Activated CD8-positive, alpha-beta memory T cell treated with anti-CD3 and anti-CD28 coated beads, Interleukin-2, amount 10 ng/mL, durations not matched to agents 7 days and 5 days (primary cell): ENCODE results near the gene DTX1. TPM values are rescaled to one million over a fixed set of nuclear protein-coding genes. Genes with fewer than 3 reads are reported as not detected.

Source experiments
- ATAC-seq: fragments of 150-1000 bp; cut with Tn5 transposase; one replicate; pipeline ENCODE4 v1.10.0; 2021; ENCODE audit warnings: moderate library complexity
- CTCF ChIA-PET: fragments of 350-600 bp; sonication (Branson Sonifier 250); formaldehyde crosslinking; loops from one replicate; lab custom pipeline; 2021; ENCODE audit warnings: antibody characterized with exemption; lab: Charles Lee
- DNase-seq: peaks from one replicate; pipeline ENCODE4 v3.0.0-alpha.2; 2020
- H3K27ac Mint-ChIP-seq: one replicate; pipeline ENCODE4 v1.8.0; 2021; ENCODE audit warnings: mild to moderate bottlenecking, mixed read lengths
- H3K27me3 Mint-ChIP-seq: one replicate; pipeline ENCODE4 v1.8.0; 2021; ENCODE audit warnings: mixed read lengths
- H3K36me3 Mint-ChIP-seq: one replicate; pipeline ENCODE4 v1.8.0; 2021; ENCODE audit warnings: mild to moderate bottlenecking, mixed read lengths
- H3K4me1 Mint-ChIP-seq: one replicate; pipeline ENCODE4 v1.8.0; 2021; ENCODE audit warnings: mixed read lengths
- H3K4me3 Mint-ChIP-seq: one replicate; pipeline ENCODE4 v1.8.0; 2021; ENCODE audit warnings: mild to moderate bottlenecking, moderate library complexity, mixed read lengths
- H3K9me3 Mint-ChIP-seq: one replicate; pipeline ENCODE4 v1.8.0; 2022; ENCODE audit warnings: low read depth, mixed read lengths
- total RNA-seq, 2 experiments: library from RNA; stranded (reverse); gene quantifications; one replicate each; pipeline ENCODE4 v1.2.3, GENCODE V29; 2021

DTX1 gene
- total RNA-seq, 2 experiments from 2014 or later: 0.16 to 0.35 TPM

DNA sequence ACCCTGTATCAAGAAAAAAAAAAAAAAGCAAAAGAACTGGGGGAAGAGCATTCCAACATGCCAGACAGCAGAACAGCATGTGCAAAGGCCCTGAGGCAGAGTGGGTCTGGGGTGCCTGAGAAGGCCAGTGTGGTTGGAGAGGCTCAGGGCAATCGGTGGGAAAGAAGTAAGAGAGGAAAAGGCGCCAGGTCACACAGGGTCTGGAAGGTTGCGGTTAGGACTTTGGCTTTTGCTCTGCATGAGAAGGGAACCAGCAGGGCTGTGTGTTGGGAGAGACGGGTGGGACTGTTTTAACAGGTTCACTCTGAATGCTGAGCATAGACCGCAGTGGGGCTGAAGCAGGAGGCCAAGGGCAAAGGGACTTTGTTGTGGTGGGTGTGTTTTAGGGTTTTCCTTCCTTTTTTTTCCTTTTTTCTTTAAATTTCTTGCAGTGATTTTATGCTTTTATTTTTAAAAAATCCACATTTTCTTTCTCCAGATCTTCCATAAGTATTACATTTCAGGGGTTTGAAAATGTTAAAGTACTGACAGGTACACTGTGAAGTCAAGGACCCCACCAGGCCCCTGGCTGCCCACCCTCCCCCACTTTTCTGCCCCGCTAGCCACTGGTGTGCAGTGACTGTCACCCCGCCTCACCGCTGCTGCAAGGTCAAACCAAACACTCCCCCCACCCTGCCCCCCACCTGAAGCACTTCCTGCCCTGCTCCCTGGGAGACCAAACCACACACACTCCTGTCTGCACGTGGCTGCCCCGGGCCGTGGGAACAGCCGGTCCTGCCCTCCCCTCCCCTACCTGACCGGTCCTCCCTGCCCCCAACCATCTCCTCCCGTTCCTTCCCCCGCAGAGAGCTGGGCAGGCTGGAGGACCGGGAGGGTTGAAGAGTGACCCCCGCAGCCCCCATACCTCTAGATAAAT is 30.0 kb downstream of the DTX1 start:
- ATAC-seq (peak; percentile 28), DNase-seq (peak; percentile 56)
- CTCF ChIA-PET: interaction anchor here (1.0 kb wide), 1 partner anchor 94 kb away, joined by 4 read pairs; no protein-coding TSS in a partner anchor
- H3K27me3 Mint-ChIP-seq: no peaks in the 10 kb centered on the region
- H3K4me3 Mint-ChIP-seq: no peak overlapping the region
- H3K9me3 Mint-ChIP-seq: no peaks in the 10 kb centered on the region
- peaks cover 38% of the 10 kb centered on the region for H3K4me1 Mint-ChIP-seq
- peak overlapping the region; percentile 33 for H3K27ac Mint-ChIP-seq
- H3K36me3 Mint-ChIP-seq: no peaks in the 10 kb centered on the region

DNA sequence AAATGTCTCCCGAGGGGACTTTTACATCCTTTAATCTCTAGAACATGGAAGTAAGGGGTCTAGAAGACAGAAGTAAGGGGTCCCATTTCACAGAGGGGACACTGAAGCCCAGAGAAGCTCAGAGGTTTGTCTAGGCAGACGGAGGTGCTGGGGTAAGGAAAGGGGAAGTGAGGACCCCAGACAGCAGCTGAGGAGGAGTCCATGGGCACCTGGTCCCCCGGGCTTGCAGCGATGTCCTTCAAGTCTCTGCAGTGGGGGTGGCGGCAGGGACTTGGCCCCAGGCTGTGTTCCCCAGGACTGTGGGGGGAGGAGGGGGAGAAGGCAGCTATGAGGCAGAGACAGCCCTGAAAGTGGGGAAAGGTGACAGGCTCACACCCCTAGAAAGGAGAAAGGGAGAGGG is 30.7 kb downstream of the DTX1 start:
- DNase-seq (no peak), ATAC-seq (no peak)
- no peaks in the 10 kb centered on the region for H3K9me3 Mint-ChIP-seq
- peak overlapping the region; percentile 33 for H3K27ac Mint-ChIP-seq
- no peaks in the 10 kb centered on the region for H3K36me3 Mint-ChIP-seq
- H3K27me3 Mint-ChIP-seq: no peaks in the 10 kb centered on the region
- CTCF ChIA-PET: interaction anchor here (0.9 kb wide), 1 partner anchor 16 kb away, joined by 3 read pairs; no protein-coding TSS in a partner anchor
- H3K4me3 Mint-ChIP-seq: no peak overlapping the region
- peaks cover 44% of the 10 kb centered on the region for H3K4me1 Mint-ChIP-seq

DNA sequence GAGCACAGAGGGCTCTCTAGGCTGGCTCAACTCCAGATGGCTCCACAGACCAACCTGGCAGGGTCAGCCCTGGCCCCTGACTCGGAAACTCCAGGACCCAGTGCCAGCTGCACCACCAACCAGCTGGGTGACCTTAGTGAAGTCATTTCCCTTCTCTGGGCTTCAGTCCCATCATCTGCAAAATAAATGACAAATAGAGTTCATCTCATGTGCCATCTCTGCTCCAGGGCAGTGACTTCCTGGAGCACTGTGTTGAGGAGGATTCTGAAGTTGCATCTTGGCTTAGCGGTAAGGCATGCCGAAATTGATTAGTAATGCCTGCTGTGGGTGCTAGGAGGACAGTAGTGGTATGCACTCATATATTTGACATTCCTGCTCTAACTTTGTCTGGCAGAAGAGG is 31.5 kb downstream of the DTX1 start:
- no peak overlapping the region for H3K27ac Mint-ChIP-seq
- DNase-seq (no peak), ATAC-seq (no peak)
- no peaks in the 10 kb centered on the region for H3K36me3 Mint-ChIP-seq
- H3K27me3 Mint-ChIP-seq: no peaks in the 10 kb centered on the region
- no peak overlapping the region for H3K4me3 Mint-ChIP-seq
- CTCF ChIA-PET: interaction anchor here (0.9 kb wide), 1 partner anchor 15 kb away, joined by 3 read pairs; no protein-coding TSS in a partner anchor
- no peaks in the 10 kb centered on the region for H3K9me3 Mint-ChIP-seq
- H3K4me1 Mint-ChIP-seq: peaks cover 44% of the 10 kb centered on the region

DNA sequence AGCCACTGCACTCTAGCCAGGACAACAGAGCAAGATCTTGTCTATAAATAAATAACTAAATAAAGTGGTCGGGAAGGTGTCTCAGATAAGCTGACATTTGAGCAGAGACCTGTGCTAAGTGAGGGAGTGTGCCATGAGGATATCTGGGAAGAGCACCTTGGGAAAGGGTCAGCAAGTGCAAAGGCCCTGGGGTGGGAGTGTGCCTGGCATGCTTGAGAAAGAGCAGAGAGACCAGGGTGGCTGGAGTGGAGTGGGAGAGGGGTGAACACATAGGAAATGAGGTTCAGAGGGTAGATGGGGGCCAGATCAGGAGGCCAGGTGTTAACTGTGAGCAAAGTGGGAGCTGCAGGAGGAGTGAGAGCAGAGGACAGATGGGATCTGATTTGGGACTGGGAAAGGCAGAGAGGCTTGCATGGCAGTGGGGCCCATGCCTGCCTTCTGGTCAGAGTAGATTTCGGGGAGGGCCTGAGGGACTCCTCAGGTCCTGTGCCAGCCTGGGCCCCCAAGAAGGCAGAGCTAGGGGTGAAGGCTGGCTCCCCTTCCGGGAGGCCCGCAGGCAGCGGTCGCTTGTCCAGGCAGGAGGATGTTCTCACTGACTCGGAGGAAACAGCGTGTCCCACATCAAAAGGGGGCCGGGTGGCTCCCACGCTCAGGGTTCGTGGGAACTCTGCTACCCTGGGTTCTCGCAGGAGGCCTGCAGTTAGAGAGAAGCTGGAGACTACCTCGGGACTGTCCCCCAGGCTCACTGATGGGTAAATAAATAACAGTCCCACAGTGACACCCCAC is 32.6 kb downstream of the DTX1 start:
- Mint-ChIP-seq H3K27ac (peak overlapping the region; percentile 78), H3K9me3 (no peaks in the 10 kb centered on the region), H3K36me3 (no peaks in the 10 kb centered on the region), H3K4me1 (peaks cover 41% of the 10 kb centered on the region), H3K27me3 (no peaks in the 10 kb centered on the region), H3K4me3 (peak overlapping the region; percentile 52)
- CTCF ChIA-PET: interaction anchor here (0.8 to 1.8 kb wide), 8 partner anchors 10 to 96 kb away, joined by 3 to 17 read pairs (median 4); no protein-coding TSS in a partner anchor
- peak; percentile 63 for ATAC-seq
- peak; percentile 71 for DNase-seq

DNA sequence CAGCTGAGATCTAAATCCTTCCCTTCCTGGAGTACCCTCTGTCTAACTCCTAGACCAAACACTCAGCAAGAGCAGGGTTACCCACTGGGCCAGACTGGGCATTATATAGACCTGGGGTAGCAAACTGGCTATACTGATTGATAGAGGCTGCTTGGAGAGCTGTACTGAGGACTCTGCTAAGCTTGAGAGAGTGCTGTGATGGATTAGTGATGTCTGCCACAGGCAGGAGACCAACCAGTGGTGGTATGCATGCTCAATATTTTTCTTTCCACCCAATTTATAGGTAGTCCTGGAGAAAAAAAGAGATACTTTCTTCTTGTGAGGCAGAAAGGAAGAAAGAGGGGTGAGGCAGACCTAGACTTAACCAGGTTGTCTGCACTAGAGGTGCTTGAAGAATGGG is 33.3 kb downstream of the DTX1 start:
- ATAC-seq (no peak), DNase-seq (no peak)
- H3K36me3 Mint-ChIP-seq: no peaks in the 10 kb centered on the region
- CTCF ChIA-PET: interaction anchor here (0.9 to 1.8 kb wide), 7 partner anchors 9 to 97 kb away, joined by 3 to 17 read pairs (median 4); no protein-coding TSS in a partner anchor
- peaks cover 41% of the 10 kb centered on the region for H3K4me1 Mint-ChIP-seq
- H3K27ac Mint-ChIP-seq: no peak overlapping the region
- H3K27me3 Mint-ChIP-seq: no peaks in the 10 kb centered on the region
- H3K9me3 Mint-ChIP-seq: no peaks in the 10 kb centered on the region
- no peak overlapping the region for H3K4me3 Mint-ChIP-seq

DNA sequence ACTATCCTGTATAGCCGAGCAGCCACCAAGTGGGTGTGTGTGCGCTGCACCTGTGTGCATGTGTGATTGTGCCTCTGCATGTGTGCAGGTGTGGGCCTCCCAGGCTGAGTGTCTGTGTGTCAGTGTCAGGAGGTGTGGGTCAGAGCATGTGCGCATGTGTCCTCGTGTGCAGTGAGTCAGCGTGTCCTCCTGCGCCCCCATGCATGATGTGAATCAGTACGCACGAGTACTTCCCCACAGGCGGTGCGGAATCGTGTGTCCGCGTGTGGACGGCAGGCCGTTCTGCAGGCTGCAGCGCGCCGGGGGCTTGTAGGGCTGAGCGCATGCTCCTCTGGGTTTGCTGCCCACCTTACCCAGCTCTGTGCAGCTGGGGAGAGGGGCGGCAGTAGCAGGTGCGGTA is 34.2 kb downstream of the DTX1 start:
- Mint-ChIP-seq H3K4me3 (no peak overlapping the region), H3K27me3 (no peaks in the 10 kb centered on the region), H3K4me1 (peaks cover 39% of the 10 kb centered on the region), H3K9me3 (no peaks in the 10 kb centered on the region), H3K36me3 (no peaks in the 10 kb centered on the region), H3K27ac (no peak overlapping the region)
- CTCF ChIA-PET: interaction anchor here (1.6 to 2.5 kb wide), 3 partner anchors 8 to 81 kb away, joined by 4 to 17 read pairs (median 11); no protein-coding TSS in a partner anchor
- ATAC-seq (no peak), DNase-seq (no peak)

DNA sequence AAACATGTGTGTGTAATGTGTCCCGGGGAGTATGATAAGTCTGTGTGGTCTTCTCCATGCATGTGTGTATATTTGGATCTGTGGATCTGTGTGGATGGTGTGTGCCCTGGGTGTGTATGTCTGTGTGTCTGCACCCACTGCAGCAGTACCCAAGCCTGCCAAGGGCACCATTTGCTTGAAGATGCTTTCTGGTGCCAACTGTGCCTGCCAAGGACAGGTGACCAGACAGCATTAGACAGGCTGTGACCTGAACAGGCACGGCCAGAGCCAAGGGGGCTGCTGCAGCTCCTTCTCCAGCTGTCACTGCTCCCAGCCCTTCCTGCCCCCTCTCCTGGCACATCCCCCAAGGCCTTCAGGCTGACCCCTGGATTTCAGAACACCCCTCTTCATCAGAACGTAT is 35.0 kb downstream of the DTX1 start:
- Mint-ChIP-seq H3K9me3 (no peaks in the 10 kb centered on the region), H3K4me3 (no peak overlapping the region), H3K27me3 (no peaks in the 10 kb centered on the region), H3K4me1 (peaks cover 33% of the 10 kb centered on the region), H3K27ac (no peak overlapping the region), H3K36me3 (no peaks in the 10 kb centered on the region)
- DNase-seq: no peak
- no peak for ATAC-seq
- CTCF ChIA-PET: interaction anchor here (2.5 kb wide), 1 partner anchor 43 kb away, joined by 11 read pairs; no protein-coding TSS in a partner anchor

DNA sequence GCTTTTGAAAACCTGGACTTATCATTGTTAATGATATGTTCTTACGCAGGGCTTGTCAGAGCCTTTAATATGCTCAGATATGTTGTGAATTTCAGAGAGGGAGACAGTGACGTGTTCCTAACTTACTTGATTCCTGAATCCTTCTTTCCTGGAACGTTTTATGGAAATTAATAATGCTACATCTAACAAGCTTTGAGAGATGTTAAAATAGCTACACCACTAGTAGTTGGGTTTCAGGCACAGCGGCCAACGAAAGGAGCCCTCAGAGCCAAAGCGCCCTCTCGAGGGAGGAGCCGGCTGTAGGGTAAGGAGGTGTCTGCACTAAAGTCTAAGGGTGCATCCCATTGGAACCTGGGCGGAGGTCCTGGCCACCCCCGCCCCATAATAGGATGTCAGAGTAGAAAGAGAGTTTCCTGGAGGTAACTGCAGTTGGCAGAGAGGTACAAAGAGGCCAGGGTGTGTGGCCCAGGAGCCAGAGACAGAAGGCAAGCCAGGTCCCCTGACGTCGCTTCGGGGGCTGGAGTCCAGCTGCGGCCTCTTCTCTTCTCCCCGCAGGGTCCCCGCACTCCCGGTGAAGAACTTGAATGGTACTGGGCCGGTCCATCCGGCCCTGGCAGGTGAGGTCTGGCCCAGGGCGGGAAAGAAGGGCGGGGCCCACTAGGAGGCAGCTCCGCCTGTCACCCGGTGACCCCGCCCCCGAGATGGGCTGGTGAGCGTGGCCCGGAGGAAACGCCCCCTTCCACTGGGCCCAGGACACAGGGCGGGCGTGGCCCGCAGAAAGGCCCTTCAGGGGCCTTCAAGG is 36.3 kb downstream of the DTX1 start:
- CTCF ChIA-PET: interaction anchor here (0.8 to 2.5 kb wide), 3 partner anchors 22 to 44 kb away, joined by 3 to 11 read pairs (median 3); no protein-coding TSS in a partner anchor
- Mint-ChIP-seq H3K4me3 (no peak overlapping the region), H3K4me1 (peaks cover 25% of the 10 kb centered on the region), H3K36me3 (no peaks in the 10 kb centered on the region), H3K27me3 (no peaks in the 10 kb centered on the region), H3K27ac (no peak overlapping the region), H3K9me3 (no peaks in the 10 kb centered on the region)
- ATAC-seq (no peak), DNase-seq (no peak)

DNA sequence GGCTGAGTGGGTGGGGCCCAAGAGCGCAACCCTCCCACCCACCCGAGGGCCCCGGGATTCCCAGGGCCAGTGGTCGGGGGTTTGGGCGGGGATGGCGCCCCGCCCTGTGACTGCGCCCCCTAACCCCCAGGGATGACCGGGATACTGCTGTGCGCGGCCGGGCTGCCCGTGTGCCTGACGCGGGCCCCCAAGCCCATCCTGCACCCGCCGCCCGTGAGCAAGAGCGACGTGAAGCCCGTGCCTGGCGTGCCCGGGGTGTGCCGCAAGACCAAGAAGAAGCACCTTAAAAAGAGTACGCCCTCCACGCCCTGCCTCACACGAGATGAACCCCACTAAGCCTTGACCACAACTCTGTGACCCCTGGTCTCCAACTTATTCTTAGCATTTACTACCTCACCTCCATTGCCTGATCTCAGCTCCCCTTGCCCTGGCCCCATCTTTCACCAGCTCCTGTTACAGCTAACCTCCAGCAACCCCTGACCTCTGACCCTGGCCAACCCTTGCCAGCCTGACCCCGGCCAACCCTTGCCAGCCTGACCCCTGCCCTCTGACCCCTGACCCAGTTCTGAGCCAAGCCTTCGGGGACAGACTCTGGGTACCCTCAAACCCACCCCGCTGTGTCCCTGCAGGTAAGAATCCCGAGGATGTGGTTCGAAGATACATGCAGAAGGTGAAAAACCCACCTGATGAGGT is 37.0 kb downstream of the DTX1 start:
- no peaks in the 10 kb centered on the region for H3K9me3 Mint-ChIP-seq
- no peak for DNase-seq
- no peak overlapping the region for H3K27ac Mint-ChIP-seq
- CTCF ChIA-PET: no interaction called here
- ATAC-seq: no peak
- H3K4me1 Mint-ChIP-seq: peaks cover 22% of the 10 kb centered on the region
- no peak overlapping the region for H3K4me3 Mint-ChIP-seq
- no peaks in the 10 kb centered on the region for H3K36me3 Mint-ChIP-seq
- no peaks in the 10 kb centered on the region for H3K27me3 Mint-ChIP-seq

DNA sequence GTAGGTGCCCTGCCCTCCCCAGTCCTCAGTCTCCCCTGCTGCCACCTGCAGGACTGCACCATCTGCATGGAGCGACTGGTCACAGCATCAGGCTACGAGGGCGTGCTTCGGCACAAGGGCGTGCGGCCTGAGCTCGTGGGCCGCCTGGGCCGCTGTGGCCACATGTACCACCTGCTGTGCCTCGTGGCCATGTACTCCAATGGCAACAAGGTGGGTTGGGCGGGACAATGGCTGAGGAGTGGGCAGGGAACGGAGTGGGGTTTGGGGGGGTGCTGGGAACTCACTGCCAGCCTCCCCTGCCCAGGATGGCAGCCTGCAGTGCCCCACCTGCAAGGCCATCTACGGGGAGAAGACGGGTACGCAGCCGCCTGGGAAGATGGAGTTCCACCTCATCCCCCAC is 38.2 kb downstream of the DTX1 start:
- no peak for ATAC-seq
- no peaks in the 10 kb centered on the region for H3K27me3 Mint-ChIP-seq
- no peak for DNase-seq
- peaks cover 11% of the 10 kb centered on the region for H3K4me1 Mint-ChIP-seq
- H3K36me3 Mint-ChIP-seq: no peaks in the 10 kb centered on the region
- no peak overlapping the region for H3K27ac Mint-ChIP-seq
- CTCF ChIA-PET: no interaction called here
- H3K9me3 Mint-ChIP-seq: no peaks in the 10 kb centered on the region
- no peak overlapping the region for H3K4me3 Mint-ChIP-seq

DNA sequence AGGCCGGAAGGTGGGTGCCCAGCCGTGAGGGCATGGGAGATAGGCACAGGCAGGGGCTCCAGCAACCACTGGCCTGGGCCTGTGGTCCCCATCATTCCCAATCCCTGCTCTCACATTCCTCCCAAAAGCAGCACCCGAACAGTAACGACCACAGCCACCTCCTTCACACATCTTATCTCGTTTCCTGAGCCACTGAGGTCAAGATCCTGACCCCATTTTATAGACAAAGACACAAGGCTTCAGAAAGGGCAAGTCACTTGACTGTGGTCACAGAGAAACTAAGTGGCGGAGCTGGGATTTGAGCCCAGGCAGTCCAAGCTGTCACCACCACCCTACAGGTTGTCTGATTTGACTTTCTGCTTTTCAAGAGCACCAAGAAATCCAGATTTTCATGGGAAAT is 38.9 kb downstream of the DTX1 start:
- Mint-ChIP-seq H3K4me3 (no peak overlapping the region), H3K27ac (no peak overlapping the region), H3K9me3 (no peaks in the 10 kb centered on the region), H3K27me3 (no peaks in the 10 kb centered on the region), H3K36me3 (no peaks in the 10 kb centered on the region), H3K4me1 (peaks cover 8% of the 10 kb centered on the region)
- DNase-seq (no peak), ATAC-seq (no peak)
- CTCF ChIA-PET: interaction anchor here (6.6 kb wide), 1 partner anchor 45 kb away, joined by 45 read pairs; no protein-coding TSS in a partner anchor
